Stimulated activated CD8-positive, alpha-beta memory T cell treated with anti-CD3 and anti-CD28 coated beads, Interleukin-7, amount 100 ng/mL, for 24 hours (primary cell): ENCODE data around the gene DLGAP3.
"Not testable (repeated sequence)": the region's sequence is repeated elsewhere in the genome, so short reads cannot be mapped to it uniquely, and the experiment has no call there.

Experiments used
- DNase-seq: peaks from one replicate; pipeline ENCODE4 v3.0.0-alpha.2; 2020; ENCODE audit warnings: low read depth

Gene DLGAP3

DNA sequence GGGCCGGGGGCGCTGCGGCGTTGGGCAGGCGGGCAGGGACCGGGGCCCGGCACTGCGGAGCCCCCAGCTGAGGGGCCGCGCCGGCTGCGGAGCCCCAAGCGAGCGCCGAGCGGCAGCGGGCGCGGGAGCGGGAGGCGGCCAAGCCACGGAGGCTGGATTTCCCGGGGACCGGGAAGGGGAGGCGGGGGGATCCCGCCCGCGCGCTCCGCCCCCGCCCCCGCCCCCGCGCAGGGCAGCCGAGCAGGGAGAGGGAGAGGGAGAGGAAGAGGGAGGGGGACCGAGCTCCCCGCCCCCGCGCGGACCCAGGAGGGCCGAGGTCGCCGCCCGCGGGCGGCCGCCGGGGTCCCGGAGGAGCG is at the start of gene DLGAP3:
DLGAP3 (minus strand) TSS at position 154 of the 356 bp plus-strand sequence. CDS start 24,267 bp downstream, outside the sequence.
- no peak for DNase-seq

DNA sequence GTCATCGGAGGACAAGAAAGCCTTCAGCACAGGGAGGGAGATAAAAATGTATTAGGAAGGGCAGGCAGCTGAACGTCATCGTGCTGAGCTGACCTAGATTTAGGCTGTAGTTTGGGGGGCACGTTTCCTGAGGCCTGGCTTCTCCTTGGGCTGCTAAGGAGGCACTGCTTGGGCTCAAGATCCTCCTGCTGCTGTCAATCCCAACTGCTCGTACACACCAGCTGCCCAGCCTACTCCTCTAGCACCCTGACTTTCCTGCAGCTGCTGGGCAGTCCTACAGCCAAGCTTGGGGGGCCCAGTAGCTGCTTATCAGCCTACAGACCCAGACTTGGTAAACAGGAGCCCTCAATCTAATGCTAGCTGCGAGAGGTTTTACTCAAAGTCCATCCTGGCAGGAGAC is 49.5 kb upstream of the DLGAP3 start:
- no peak for DNase-seq

- no peak for DNase-seq
Observed at GRCh38 chr1:34977858-34978257, 48.4 kb upstream of the DLGAP3 start.

GRCh38 chr1:34977210-34977471 is 47.7 kb upstream of the DLGAP3 start:
- no peak for DNase-seq

DNA sequence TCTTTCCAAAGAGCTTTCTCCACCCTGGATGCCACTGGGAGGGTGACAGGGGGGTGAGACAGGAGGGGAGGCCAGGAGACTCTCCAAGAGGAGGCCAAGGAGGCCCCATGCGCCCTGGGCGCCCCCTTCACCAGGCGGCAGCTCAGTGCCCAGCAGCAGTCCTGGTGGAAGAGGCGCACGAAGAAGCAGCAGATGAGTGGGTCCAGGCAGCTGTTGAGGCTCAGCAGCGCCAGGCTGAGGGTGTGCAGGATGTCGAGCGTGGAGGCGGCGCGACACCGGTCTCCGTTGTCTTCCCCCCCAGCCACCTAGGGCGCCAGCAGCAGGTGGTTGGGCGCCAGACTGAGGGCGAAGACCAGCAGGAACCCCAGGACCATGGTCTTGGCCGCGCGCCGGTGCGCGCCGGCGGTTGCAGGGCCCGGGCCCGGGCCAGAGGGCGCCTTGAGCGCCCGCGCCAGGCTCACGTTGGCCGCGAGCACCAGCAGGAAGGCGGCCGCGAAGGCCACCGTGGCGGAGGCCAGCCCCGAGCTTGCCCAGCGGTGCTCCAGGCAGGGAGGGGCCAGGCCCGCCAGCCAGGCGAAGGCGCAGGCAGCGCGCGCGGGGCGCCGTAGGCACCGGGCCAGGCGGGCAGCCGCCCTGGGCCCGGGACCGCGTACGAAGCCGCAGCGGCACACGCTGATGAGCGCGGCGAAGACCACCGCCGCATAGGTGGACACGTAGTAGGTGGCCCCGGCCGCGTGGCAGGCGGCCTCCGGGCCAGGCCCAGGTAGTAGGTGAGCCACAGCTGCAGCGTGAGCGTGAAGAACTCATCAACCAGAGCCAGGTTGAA is 47.1 kb upstream of the DLGAP3 start:
- DNase-seq: no peak

- no peak for DNase-seq
Observed at GRCh38 chr1:34975771-34976170, 46.3 kb upstream of the DLGAP3 start.

DNA sequence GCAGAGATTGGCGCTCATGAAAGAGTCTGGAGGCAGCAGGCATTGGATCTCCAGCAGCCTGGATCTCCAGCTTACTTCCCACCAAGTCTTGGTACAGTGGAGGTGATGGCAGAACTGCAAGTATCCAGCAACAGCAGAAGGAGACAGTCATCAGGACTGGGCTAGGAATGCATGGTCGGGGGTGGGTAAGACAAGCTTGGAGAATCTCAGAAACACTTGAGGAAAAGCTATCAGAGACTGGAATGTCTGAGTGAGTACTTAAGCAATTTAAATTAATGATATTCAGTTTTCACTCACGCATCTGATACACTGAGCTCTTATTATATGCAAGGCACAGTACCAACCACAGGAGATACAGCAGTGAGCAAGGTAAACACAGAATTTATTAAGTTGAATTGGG is 45.9 kb upstream of the DLGAP3 start:
- DNase-seq: no peak

GRCh38 chr1:34974626-34975025 is 45.2 kb upstream of the DLGAP3 start:
- DNase-seq: no peak

GRCh38 chr1:34973326-34973725 is 43.9 kb upstream of the DLGAP3 start:
- DNase-seq: no peak

- no peak for DNase-seq
Observed at GRCh38 chr1:34970829-34971228, 41.4 kb upstream of the DLGAP3 start.

- no peak for DNase-seq
Observed at GRCh38 chr1:34970220-34970735, 40.8 kb upstream of the DLGAP3 start.

GRCh38 chr1:34968297-34968696 is 38.8 kb upstream of the DLGAP3 start:
- not testable (repeated sequence) for DNase-seq

DNA sequence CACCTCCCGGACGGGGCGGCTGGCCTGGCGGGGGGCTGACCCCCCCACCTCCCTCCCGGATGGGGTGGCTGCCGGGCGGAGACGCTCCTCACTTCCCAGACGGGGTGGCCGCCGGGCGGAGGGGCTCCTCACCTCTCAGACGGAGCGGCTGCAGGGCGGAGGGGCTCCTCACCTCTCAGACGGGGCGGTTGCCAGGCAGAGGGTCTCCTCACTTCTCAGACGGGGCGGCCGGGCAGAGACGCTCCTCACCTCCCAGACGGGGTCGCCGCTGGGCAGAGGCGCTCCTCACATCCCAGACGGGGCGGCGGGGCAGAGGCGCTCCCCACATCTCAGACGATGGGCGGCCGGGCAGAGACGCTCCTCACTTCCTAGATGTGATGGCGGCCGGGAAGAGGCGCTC is 38.2 kb upstream of the DLGAP3 start:
- not testable (repeated sequence) for DNase-seq

DNA sequence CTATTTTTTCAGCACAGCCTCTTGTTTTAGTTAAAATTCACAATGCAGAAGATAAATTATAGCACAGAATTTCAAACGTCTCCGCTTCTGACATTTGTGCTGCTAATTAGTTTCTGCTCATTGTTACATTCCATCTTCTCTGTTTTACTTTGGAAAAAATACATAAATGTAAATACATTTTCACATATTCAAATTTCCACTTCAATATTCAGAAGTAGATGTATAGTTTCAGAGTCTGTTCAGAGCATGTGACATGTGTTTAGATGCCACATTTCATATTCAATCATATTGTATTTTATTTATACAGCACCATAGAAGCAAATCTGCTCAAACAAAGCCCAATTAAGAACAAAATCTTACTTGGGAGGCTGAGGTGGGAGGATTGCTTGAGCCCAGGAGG is 36.1 kb upstream of the DLGAP3 start:
- no peak for DNase-seq

GRCh38 chr1:34950428-34950827 is 21.0 kb upstream of the DLGAP3 start:
- DNase-seq: no peak

GRCh38 chr1:34948739-34949138 is 19.3 kb upstream of the DLGAP3 start:
- DNase-seq: not testable (repeated sequence)

DNA sequence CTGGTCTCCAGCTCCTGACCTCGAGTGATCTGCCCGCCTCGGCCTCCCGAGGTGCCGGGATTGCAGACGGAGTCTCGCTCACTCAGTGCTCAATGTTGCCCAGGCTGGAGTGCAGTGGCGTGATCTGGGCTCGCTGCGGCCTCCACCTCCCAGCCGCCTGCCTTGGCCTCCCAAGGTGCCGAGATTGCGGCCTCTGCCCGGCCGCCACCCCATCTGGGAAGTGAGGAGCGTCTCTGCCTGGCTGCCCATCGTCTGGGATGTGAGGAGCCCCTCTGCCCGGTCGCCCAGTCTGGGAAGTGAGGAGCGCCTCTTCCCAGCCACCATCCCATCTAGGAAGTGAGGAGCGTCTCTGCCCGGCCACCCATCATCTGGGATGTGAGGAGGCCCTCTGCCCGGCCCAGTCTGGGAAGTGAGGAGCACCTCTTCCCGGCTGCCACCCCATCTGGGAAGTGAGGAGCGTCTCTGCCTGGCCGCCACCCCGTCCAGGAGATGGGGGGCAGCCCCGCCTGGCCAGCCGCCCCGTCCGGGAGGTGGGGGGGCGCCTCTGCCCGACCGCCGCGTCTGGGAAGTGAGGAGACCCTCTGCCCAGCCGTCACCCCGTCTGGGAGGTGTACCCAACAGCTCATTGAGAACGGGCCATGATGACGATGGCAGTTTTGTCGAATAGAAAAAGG is 18.3 kb upstream of the DLGAP3 start:
- not testable (repeated sequence) for DNase-seq

GRCh38 chr1:34946211-34946610 is 16.8 kb upstream of the DLGAP3 start:
- DNase-seq: no peak

- DNase-seq: not testable (repeated sequence)
Observed at GRCh38 chr1:34941798-34942197, 12.3 kb upstream of the DLGAP3 start.

GRCh38 chr1:34930702-34931071 is 1.2 kb upstream of the DLGAP3 start:
- DNase-seq: no peak

DNA sequence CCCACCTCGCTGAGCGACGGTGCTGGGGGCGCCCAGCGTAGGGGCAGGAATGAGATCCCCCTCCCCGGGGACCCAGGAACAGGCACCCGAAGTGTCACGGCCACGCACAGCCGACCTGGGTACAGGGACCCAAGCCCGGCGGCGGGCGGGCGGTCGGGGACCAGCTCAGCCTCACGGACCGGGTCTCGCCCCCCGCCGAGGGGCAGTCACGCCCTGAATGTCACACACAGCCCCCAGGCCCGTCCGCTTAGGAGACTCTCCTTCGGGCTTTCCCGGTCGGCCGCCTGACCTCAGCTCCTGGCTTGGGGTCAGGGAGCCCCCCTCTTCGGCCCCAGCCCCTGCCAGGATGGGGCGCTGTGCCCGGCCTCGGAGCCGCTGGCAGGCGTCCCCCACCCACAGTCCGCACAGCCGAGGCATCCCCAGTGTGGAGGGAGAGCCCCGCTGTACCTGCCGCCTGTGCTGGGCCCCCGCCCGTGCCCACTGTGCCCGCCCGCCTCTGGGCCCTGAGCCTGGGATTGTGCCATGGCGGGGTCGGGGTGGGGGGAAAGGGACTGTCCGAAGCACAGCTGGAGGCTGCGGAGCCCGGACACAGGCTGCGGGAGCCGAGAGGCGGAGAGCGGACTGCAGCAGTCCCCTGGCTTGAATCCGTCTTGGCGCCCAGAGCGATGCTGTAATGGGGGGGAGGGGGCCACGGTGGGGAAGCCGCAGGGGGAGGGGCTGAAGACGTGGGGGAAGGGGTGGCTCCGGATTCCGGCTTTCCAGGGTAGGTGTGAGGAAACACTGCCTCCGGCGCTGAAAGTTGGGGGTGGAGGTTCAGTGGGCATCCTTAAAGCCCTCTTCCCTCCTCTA is 627 bp upstream of the DLGAP3 start:
- no peak for DNase-seq

- DNase-seq: no peak
Observed at GRCh38 chr1:34928699-34929496, 552 bp downstream of the DLGAP3 start.
